Measurements from ENCODE around the gene IFNA14. TPM values are rescaled to one million over a fixed set of nuclear protein-coding genes. Genes with fewer than 3 reads are reported as not detected.
"Not testable (repeated sequence)": the region's sequence is repeated elsewhere in the genome, so short reads cannot be mapped to it uniquely, and the experiment has no call there.

Gene IFNA14
- polyA plus RNA-seq, 10 donors, result not detected

DNA sequence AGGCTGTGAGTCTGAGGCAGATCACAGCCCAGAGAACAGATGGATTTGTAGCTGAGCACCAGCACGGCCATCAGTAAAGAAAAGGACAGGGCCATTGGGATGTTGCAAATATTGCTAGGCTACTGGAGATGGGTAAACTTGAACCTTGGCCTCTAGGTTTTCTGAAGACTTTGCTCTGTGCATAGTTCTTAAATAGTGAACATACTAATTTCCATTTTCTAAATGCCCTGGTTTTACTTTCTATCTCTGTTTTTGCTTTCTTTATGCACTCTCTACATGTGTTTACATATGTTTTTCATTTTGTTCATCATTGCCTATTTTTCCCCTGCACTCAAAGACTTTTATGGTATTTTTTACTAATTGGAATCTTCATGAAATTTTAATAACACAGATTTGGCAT lies 22.6 kb downstream of the IFNA14 start, which contains the start of gene IFNA16:
IFNA16 (minus strand) TSS at position 101 of the 400 bp plus-strand sequence; CDS start at position 95, 6 bp downstream.
- not testable (repeated sequence) for DNase-seq

DNA sequence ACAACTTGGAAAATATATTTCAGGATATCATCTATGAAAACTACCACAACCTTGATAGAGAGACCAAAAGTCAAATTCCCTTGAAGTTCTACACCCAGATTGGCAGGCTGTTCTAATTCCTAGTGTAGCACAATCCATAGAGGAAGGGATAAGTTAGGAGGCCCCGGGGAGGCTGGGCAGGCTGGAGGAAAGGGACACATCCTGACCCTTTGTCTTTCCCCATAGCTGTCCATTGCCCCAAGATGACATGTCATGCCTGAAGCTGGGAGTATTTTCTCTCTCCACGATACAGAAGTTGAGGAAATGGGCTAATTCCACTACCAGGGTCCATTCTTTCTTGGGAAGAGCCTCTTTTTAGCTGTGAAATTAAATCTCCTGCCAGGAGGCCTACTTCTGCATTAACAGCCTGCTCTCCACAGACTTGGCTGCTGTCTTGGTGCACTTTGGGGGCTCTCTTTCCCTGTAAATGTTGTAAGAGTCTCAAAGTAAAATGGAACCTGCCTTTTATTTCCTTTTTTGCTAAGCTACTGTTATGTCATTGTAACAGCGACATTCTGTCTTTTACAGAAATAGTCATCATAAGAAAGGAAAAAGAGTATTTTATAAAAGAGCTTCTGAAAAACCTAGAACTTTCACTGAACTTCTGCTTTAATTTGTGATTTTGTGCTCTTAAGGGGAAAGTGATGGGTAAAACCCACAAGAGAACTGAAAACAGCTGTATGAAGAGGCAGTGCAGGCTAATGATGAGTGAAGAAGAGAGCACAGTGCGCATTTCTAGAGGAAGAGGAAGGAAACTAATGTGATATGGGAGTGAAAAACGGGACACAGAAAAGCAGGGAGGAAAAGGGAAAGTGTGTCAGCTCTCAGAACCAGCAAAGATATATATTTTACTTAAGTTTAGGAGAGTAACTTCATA lies 26.1 kb downstream of the IFNA14 start:
- not testable (repeated sequence) for DNase-seq

DNA sequence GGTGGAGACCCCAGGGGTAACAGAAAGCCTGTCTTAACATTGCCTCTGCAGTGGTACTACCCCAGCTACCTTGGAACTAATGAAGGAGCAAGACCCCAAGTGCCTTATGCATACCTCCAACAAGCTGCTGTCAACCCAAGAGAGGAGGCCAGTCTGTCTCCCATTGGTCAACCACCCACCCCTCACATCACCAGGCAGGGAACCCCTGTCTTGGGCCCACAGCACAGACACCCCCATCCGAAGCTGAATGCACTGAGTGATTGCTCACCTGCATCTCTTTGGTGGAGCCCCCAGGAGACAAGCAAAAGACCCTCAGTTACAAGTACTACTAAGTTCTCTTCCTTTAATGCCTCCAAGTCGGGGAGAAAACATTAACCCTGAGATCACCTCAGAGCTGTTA lies 27.6 kb downstream of the IFNA14 start:
- DNase-seq, result not testable (repeated sequence)

DNA sequence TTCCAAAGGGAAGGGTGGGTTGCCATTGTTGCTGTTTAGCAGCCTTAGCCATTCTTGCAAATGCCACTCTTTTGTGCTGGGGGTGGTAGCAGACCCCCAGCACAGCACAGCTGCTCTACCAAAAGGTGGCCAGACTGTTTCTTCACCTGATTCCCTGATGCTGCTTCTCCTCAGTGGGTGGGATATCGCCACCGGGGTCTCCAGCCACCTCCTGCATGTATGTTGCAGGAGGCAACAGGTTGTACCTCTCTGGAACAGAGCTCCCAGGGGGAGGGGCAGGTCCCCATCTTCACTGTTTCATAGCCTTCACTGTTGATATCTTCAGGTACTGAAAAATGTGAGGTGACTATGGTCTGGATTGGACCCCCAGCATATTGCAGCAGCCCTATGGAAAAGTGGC lies 29.0 kb downstream of the IFNA14 start:
- not testable (repeated sequence) for DNase-seq

DNA sequence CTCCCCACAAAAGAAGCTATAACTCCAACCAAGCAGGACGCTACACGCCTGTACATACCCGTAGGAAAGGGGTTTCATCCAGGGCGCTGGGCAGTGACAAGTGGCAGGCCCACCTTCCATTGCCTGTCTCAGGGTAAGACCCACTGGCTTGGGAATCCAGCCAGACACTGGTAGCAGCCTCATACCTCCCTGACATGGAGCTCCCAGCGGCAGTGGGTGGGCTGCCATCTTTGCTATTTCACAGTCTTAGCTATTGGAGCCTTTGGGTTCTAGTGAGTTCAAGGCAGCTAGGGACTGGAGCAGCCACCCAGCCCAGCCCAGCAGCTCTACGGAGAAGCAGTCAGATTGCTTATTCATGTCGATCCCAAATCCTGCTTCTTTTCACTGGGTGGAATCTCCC lies 29.5 kb downstream of the IFNA14 start:
- no peak for DNase-seq

DNA sequence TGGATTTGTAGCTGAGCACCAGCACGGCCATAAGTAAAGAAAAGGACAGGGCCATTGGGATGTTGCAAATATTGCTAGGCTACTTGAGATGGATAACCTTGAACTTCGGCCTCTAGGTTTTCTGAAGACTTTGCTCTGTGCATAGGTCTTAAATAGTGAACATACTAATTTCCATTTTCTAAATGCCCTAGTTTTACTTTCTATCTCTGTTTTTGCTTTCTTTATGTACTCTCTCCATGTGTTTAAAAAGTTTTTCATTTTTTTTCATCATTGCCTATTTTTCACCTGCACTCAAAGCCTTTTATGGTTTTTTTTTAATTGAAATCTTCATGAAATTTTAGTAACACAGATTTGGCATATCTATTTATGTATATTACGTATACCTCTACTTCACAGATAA lies 32.8 kb downstream of the IFNA14 start, which contains the start of gene IFNA10:
IFNA10 (minus strand) TSS at position 101 of the 400 bp plus-strand sequence; CDS start at position 55, 46 bp downstream.
- not testable (repeated sequence) for DNase-seq

DNA sequence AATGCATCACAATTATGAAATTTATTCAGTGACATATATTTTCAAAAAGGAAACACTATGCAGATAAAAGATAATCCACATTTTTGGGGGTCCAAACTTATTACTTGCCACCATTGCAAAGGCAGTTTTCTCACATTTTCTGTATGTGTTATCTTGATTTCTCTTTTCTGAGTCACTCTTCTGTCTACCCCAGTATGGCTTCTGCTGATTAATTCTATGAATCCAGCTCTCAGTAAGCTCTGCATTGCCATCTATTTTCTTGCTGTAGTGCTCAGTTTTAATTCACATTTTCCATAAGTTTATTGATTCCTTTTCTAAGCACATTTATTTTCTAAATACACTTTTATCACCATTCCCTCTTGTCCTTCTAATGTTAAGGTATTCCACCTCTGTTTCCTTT lies 34.6 kb downstream of the IFNA14 start:
- DNase-seq, result no peak

DNA sequence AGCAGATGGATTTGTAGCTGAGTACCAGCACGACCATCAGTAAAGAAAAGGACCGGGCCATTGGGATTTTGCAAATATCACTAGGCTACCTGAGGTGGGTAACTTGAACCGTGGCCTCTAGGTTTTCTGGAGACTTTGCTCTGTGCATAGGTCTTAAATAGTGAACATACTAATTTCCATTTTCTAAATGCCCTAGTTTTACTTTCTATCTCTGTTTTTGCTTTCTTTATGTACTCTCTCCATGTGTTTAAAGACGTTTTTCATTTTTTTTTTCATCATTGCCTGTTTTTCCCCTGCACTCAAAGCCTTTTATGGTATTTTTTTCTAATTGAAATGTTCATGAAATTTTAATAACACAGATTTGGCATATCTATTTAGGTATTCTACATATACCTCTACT lies 37.7 kb downstream of the IFNA14 start, which contains the start of gene IFNA7:
IFNA7 (minus strand) TSS at position 101 of the 400 bp plus-strand sequence; CDS start at position 61, 40 bp downstream.
- DNase-seq, result not testable (repeated sequence)

DNA sequence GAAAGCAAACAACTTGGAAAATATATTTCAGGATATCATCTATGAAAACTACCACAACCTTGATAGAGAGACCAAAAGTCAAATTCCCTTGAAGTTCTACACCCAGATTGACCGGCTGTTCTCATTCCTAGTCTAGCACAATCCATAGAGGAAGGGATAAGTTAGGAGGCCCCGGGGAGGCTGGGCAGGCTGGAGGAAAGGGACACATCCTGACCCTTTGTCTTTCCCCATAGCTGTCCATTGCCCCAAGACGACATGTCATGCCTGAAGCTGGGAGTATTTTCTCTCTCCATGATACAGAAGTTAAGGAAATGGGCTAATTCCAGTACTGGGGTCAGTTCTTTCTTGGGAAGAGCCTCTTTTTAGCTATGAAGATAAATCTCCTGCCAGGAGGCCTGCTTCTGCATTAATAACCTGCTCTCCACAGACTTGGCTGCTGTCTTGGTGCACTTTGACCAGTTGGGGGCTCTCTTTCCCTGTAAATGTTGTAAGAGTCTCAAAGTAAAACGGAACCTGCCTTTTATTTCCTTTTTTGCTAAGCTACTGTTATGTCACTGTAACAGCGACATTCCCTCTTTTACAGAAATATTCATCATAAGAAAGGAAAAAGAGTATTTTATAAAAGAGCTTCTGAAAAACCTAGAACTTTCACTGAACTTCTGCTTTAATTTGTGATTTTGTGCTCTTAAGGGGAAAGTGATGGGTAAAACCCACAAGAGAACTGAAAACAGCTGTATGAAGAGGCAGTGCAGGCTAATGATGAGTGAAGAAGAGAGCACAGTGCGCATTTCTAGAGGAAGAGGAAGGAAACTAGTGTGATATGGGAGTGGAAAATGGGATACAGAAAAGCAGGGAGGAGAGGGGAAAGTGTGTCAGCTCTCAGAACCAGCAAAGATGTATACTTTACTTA lies 44.7 kb downstream of the IFNA14 start:
- DNase-seq, result peak in 1 of 3 donors; percentile 4

Other genes with a start within 250 kb of the IFNA14 start
- gene HACD4, start 208.4 kb downstream of the IFNA14 start, polyA plus RNA-seq (ENCODE audit: insufficient read length in 10 of 10), result 1 to 10 TPM; 1.2 to 3.4 (median 2.1) TPM
- gene IFNB1, start 162.1 kb downstream of the IFNA14 start, polyA plus RNA-seq (ENCODE audit: insufficient read length in 10 of 10), result not detected
- gene IFNW1, start 98.2 kb downstream of the IFNA14 start, polyA plus RNA-seq (ENCODE audit: insufficient read length in 10 of 10), result not detected
- not detected for gene IFNA21, start 73.3 kb downstream of the IFNA14 start, polyA plus RNA-seq (ENCODE audit: insufficient read length in 10 of 10)
- gene IFNA4, start 52.4 kb downstream of the IFNA14 start, polyA plus RNA-seq (ENCODE audit: insufficient read length in 10 of 10), result not detected
- gene IFNA7, start 37.8 kb downstream of the IFNA14 start, polyA plus RNA-seq (ENCODE audit: insufficient read length in 10 of 10), result not detected
- not detected for gene IFNA10, start 32.9 kb downstream of the IFNA14 start, polyA plus RNA-seq (ENCODE audit: insufficient read length in 10 of 10)
- gene IFNA16, start 22.7 kb downstream of the IFNA14 start, polyA plus RNA-seq (ENCODE audit: insufficient read length in 10 of 10), result not detected
- gene IFNA17, start 11.8 kb downstream of the IFNA14 start, polyA plus RNA-seq (ENCODE audit: insufficient read length in 10 of 10), result not detected
- gene IFNA5, start 65.3 kb upstream of the IFNA14 start, polyA plus RNA-seq (ENCODE audit: insufficient read length in 10 of 10), result not detected
- gene KLHL9, start 95.4 kb upstream of the IFNA14 start, polyA plus RNA-seq (ENCODE audit: insufficient read length in 10 of 10), result 10 to 100 TPM; 21.1 to 29.9 (median 25.3) TPM
- not detected for gene IFNA6, start 110.9 kb upstream of the IFNA14 start, polyA plus RNA-seq (ENCODE audit: insufficient read length in 10 of 10)
- not detected for gene IFNA13, start 128.1 kb upstream of the IFNA14 start, polyA plus RNA-seq (ENCODE audit: insufficient read length in 10 of 10)
- gene IFNA2, start 145.4 kb upstream of the IFNA14 start, polyA plus RNA-seq (ENCODE audit: insufficient read length in 10 of 10), result not detected
- gene IFNA8, start 169.1 kb upstream of the IFNA14 start, polyA plus RNA-seq (ENCODE audit: insufficient read length in 10 of 10), result not detected
- gene IFNA1, start 200.4 kb upstream of the IFNA14 start, polyA plus RNA-seq (ENCODE audit: insufficient read length in 10 of 10), result not detected
- gene IFNE, start 242.3 kb upstream of the IFNA14 start, polyA plus RNA-seq (ENCODE audit: insufficient read length in 10 of 10), result not detected